Measurements from ENCODE around the gene RSPO3. TPM values are rescaled to one million over a fixed set of nuclear protein-coding genes. Genes with fewer than 3 reads are reported as not detected.

The RSPO3 gene
- total and polyA plus RNA-seq, 2 of the 13 experiments (the other 11 are each of a cell fraction or from before 2014, with no cell fraction given): not detected

- TF ChIP-seq, protein P1, sequence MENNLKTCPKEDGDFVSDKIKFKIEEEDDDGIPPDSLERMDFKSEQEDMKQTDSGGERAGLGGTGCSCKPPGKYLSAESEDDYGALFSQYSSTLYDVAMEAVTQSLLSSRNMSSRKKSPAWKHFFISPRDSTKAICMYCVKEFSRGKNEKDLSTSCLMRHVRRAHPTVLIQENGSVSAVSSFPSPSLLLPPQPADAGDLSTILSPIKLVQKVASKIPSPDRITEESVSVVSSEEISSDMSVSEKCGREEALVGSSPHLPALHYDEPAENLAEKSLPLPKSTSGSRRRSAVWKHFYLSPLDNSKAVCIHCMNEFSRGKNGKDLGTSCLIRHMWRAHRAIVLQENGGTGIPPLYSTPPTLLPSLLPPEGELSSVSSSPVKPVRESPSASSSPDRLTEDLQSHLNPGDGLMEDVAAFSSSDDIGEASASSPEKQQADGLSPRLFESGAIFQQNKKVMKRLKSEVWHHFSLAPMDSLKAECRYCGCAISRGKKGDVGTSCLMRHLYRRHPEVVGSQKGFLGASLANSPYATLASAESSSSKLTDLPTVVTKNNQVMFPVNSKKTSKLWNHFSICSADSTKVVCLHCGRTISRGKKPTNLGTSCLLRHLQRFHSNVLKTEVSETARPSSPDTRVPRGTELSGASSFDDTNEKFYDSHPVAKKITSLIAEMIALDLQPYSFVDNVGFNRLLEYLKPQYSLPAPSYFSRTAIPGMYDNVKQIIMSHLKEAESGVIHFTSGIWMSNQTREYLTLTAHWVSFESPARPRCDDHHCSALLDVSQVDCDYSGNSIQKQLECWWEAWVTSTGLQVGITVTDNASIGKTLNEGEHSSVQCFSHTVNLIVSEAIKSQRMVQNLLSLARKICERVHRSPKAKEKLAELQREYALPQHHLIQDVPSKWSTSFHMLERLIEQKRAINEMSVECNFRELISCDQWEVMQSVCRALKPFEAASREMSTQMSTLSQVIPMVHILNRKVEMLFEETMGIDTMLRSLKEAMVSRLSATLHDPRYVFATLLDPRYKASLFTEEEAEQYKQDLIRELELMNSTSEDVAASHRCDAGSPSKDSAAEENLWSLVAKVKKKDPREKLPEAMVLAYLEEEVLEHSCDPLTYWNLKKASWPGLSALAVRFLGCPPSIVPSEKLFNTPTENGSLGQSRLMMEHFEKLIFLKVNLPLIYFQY (CRISPR knock-in tag; IDR thresholded peaks at IDR 0.05; ENCODE audit: borderline replicate concordance): no peak
- no peak for TF ChIP-seq ZNF816 (CRISPR knock-in tag; IDR thresholded peaks at IDR 0.05; ENCODE audit: borderline replicate concordance)
Observed at GRCh38 chr6:127124172-127124571, 5.7 kb downstream of the RSPO3 start (continued).

GRCh38 chr6:127124680-127125079 lies 6.2 kb downstream of the RSPO3 start:
- Histone ChIP-seq H2AFZ (ENCODE audit: low read length) (no peak overlapping the region), H3K36me3 (replicated peaks in 1 of 2; ENCODE audit: control insufficient read depth in 1 of 2, insufficient read depth in 2 of 2, low read length in 2 of 2) (no peaks in the 10 kb centered on the region), H4K20me1 (ENCODE audit: insufficient read depth, low read length) (no peaks in the 10 kb centered on the region), H3K79me2 (ENCODE audit: insufficient read depth, low read length) (no peaks in the 10 kb centered on the region), H3K4me3 (replicated peaks in 1 of 3; ENCODE audit: insufficient read depth in 1 of 3, low read depth in 2 of 3, low read length in 3 of 3) (no peak overlapping the region), H3K27me3 (ENCODE audit: control insufficient read depth in 1 of 2, insufficient read depth in 2 of 2, low read length in 2 of 2) (peaks cover 9 to 17% of the 10 kb centered on the region in 2 experiments; a peak in 4 of 5 replicates), H3K9ac (ENCODE audit: insufficient read depth, low read depth, low read length) (no peak overlapping the region), H3K4me2 (ENCODE audit: low read depth, low read length) (no peak overlapping the region), H3K9me3 (ENCODE audit: low read length) (no peaks in the 10 kb centered on the region), H3K27ac (ENCODE audit: extremely low read length, insufficient read depth, low read length) (no peak overlapping the region), H3K4me1 (ENCODE audit: insufficient read depth, low read length) (no peaks in the 10 kb centered on the region)
- DNase-seq (ENCODE audit: low spot score) (no peak), ATAC-seq (no peak), FAIRE-seq (no peak)
- intact Hi-C loops (cut with micrococcal nuclease; ENCODE audit: unreplicated experiment) (loop anchor here (5.0 kb wide), 1 partner anchor 1812 kb away; no protein-coding TSS in a partner anchor), in situ Hi-C loops (cut with HindIII; ENCODE audit: extremely low pct_ligation_motif_present, low pct_unique_long_range_greater_than_20kb) (loop anchor here (25.0 kb wide), 4 partner anchors 312 to 1812 kb away; partner anchors contain the start of gene HDDC2)
- POLR2A ChIA-PET: no interaction called here
- BruUV-seq (replicated peaks): no TSS peak
- CTCF ChIA-PET (ENCODE audit: low intra/inter-chr PET ratio, low total read pairs): no interaction called here
- TF ChIP-seq, protein P2, sequence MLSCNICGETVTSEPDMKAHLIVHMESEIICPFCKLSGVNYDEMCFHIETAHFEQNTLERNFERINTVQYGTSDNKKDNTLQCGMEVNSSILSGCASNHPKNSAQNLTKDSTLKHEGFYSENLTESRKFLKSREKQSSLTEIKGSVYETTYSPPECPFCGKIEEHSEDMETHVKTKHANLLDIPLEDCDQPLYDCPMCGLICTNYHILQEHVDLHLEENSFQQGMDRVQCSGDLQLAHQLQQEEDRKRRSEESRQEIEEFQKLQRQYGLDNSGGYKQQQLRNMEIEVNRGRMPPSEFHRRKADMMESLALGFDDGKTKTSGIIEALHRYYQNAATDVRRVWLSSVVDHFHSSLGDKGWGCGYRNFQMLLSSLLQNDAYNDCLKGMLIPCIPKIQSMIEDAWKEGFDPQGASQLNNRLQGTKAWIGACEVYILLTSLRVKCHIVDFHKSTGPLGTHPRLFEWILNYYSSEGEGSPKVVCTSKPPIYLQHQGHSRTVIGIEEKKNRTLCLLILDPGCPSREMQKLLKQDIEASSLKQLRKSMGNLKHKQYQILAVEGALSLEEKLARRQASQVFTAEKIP (CRISPR knock-in tag; IDR thresholded peaks at IDR 0.05; ENCODE audit: borderline replicate concordance): no peak
- no peak for TF ChIP-seq AGO1 (IDR thresholded peaks at IDR 0.05; ENCODE audit: low read depth, low read length, poor library complexity, severe bottlenecking)
- TF ChIP-seq ZFY (CRISPR knock-in tag; IDR thresholded peaks at IDR 0.05): no peak
- no peak for TF ChIP-seq RXRB (CRISPR knock-in tag; IDR thresholded peaks at IDR 0.05; ENCODE audit: borderline replicate concordance)
- TF ChIP-seq EHMT2 (IDR thresholded peaks at IDR 0.05; ENCODE audit: borderline replicate concordance, low read depth, low read length): no peak
- TF ChIP-seq ZNF337 (CRISPR knock-in tag; IDR thresholded peaks at IDR 0.05; ENCODE audit: borderline replicate concordance, low read depth): no peak
- no peak for TF ChIP-seq ETV6 (CRISPR knock-in tag; conservative IDR thresholded peaks at IDR 0.05)
- no peak for TF ChIP-seq ZNF235 (CRISPR knock-in tag; IDR thresholded peaks at IDR 0.05; ENCODE audit: borderline replicate concordance)
- no peak for TF ChIP-seq NFATC3 (CRISPR knock-in tag; IDR thresholded peaks at IDR 0.05)
- TF ChIP-seq ZNF367 (CRISPR knock-in tag; IDR thresholded peaks at IDR 0.05; ENCODE audit: borderline replicate concordance): no peak
- TF ChIP-seq ZFP41 (CRISPR knock-in tag; IDR thresholded peaks at IDR 0.05; ENCODE audit: borderline replicate concordance): no peak
- no peak for TF ChIP-seq ZC3H4 (CRISPR knock-in tag; IDR thresholded peaks at IDR 0.05; ENCODE audit: borderline replicate concordance)

Measured in HepG2 (cell line).